MCF 10A (cell line): ENCODE data around the gene CFAP46. TPM values are rescaled to one million over a fixed set of nuclear protein-coding genes. Genes with fewer than 3 reads are reported as not detected.
"Not testable (repeated sequence)": the region's sequence is repeated elsewhere in the genome, so short reads cannot be mapped to it uniquely, and the experiment has no call there.

Experiments
- BruUV-seq: library from RNA; stranded (reverse); fragments of 400-500 nt; replicated peaks from 2 replicates; lab custom pipeline; 2021; lab: Mats Ljungman, UMichigan
- CTCF ChIA-PET: fragments of 300-600 bp; sonication (Branson Sonifier 250); formaldehyde crosslinking; extraction: SDS; loops from one replicate; lab custom pipeline; 2021; ENCODE audit warnings: antibody characterized with exemption, inconsistent platforms; lab: Yijun Ruan, JAX
- POLR2A ChIA-PET: fragments of 300-600, 350-650 bp; sonication (Branson Sonifier 250); formaldehyde crosslinking; extraction: SDS; loops from one replicate; lab custom pipeline; 2020; ENCODE audit warnings: antibody characterized with exemption, inconsistent platforms; lab: Yijun Ruan, JAX
- DNase-seq: peaks from one replicate; pipeline ENCODE4 v3.0.0-alpha.2; 2018; ENCODE audit not compliant: unreplicated experiment
- H3K27ac Mint-ChIP-seq: one replicate; pipeline ENCODE4 v1.8.0; 2022; ENCODE audit warnings: mild to moderate bottlenecking, low read depth, mixed read lengths; ENCODE audit not compliant: unreplicated experiment
- H3K27me3 Mint-ChIP-seq: one replicate; pipeline ENCODE4 v1.8.0; 2022; ENCODE audit warnings: mixed read lengths; ENCODE audit not compliant: insufficient read depth, unreplicated experiment
- H3K36me3 Mint-ChIP-seq: one replicate; pipeline ENCODE4 v1.8.0; 2022; ENCODE audit warnings: mild to moderate bottlenecking, moderate library complexity, mixed read lengths; ENCODE audit not compliant: insufficient read depth, unreplicated experiment
- H3K4me1 Mint-ChIP-seq: one replicate; pipeline ENCODE4 v1.8.0; 2022; ENCODE audit warnings: mixed read lengths; ENCODE audit not compliant: insufficient read depth, unreplicated experiment
- H3K4me3 Mint-ChIP-seq: one replicate; pipeline ENCODE4 v1.8.0; 2022; ENCODE audit warnings: mild to moderate bottlenecking, moderate library complexity, mixed read lengths; ENCODE audit not compliant: unreplicated experiment
- H3K9me3 Mint-ChIP-seq: one replicate; pipeline ENCODE4 v1.8.0; 2022; ENCODE audit warnings: mixed read lengths; ENCODE audit not compliant: unreplicated experiment
- CTCF ChIP-seq: fragments of 200-600 bp; IDR thresholded peaks from one replicate; pipeline ENCODE4 v1.8.0; 2022; ENCODE audit warnings: antibody characterized with exemption, mild to moderate bottlenecking; ENCODE audit not compliant: unreplicated experiment
- intact Hi-C: fragments of 100-400 bp; cut with micrococcal nuclease; formaldehyde crosslinking; loops from 2 replicates; pipeline ENCODE4 v1.14.1; 2022
- total RNA-seq: library from RNA; stranded (reverse); gene quantifications from 2 replicates; pipeline ENCODE4 v1.2.3, GENCODE V29; 2022

The CFAP46 gene
- total RNA-seq, 1 experiment from 2014 or later: 0.33 TPM

- Mint-ChIP-seq H3K4me1 (no peaks in the 10 kb centered on the region), H3K4me3 (no peak overlapping the region)
- intact Hi-C loops: no loop called here
Measured at GRCh38 chr10:132926070-132926469, 16.3 kb downstream of the CFAP46 start.

GRCh38 chr10:132925614-132926013 is 16.8 kb downstream of the CFAP46 start:
- TF ChIP-seq CTCF: no peak
- Mint-ChIP-seq H3K4me3 (no peak overlapping the region), H3K9me3 (no peaks in the 10 kb centered on the region), H3K27ac (no peak overlapping the region), H3K36me3 (no peaks in the 10 kb centered on the region), H3K4me1 (no peaks in the 10 kb centered on the region), H3K27me3 (no peaks in the 10 kb centered on the region)
- no peak for DNase-seq
- CTCF ChIA-PET: interaction anchor here (0.8 kb wide), 1 partner anchor 10 kb away, joined by 3 read pairs; no protein-coding TSS in a partner anchor
- POLR2A ChIA-PET: no interaction called here
- intact Hi-C loops: no loop called here
- BruUV-seq: no TSS peak

More at GRCh38 chr10:132926070-132926469, 16.3 kb downstream of the CFAP46 start:
- no peaks in the 10 kb centered on the region for H3K36me3 Mint-ChIP-seq
- no TSS peak for BruUV-seq
- no peaks in the 10 kb centered on the region for H3K27me3 Mint-ChIP-seq
- no peak overlapping the region for H3K27ac Mint-ChIP-seq
- CTCF ChIA-PET: interaction anchor here (0.8 kb wide), 1 partner anchor 11 kb away, joined by 3 read pairs; no protein-coding TSS in a partner anchor
- H3K9me3 Mint-ChIP-seq: no peaks in the 10 kb centered on the region
- POLR2A ChIA-PET: no interaction called here
- DNase-seq: no peak
- no peak for TF ChIP-seq CTCF

- POLR2A ChIA-PET: no interaction called here
- BruUV-seq: no TSS peak
- Mint-ChIP-seq H3K27me3 (no peaks in the 10 kb centered on the region), H3K27ac (no peak overlapping the region), H3K4me1 (no peaks in the 10 kb centered on the region), H3K36me3 (no peaks in the 10 kb centered on the region), H3K9me3 (no peaks in the 10 kb centered on the region), H3K4me3 (no peak overlapping the region)
- CTCF ChIA-PET: no interaction called here
- DNase-seq: no peak
- intact Hi-C loops: no loop called here
- TF ChIP-seq CTCF: no peak
Measured at GRCh38 chr10:132925071-132925561, 17.3 kb downstream of the CFAP46 start.

GRCh38 chr10:132924046-132924952 is 18.1 kb downstream of the CFAP46 start:
- Mint-ChIP-seq H3K36me3 (no peaks in the 10 kb centered on the region), H3K4me3 (no peak overlapping the region), H3K27me3 (no peaks in the 10 kb centered on the region), H3K27ac (no peak overlapping the region), H3K4me1 (no peaks in the 10 kb centered on the region), H3K9me3 (no peaks in the 10 kb centered on the region)
- DNase-seq: no peak
- BruUV-seq: no TSS peak
- ChIA-PET CTCF (no interaction called here), POLR2A (no interaction called here)
- no peak for TF ChIP-seq CTCF
- intact Hi-C loops: no loop called here

- H3K27ac Mint-ChIP-seq, H3K4me3 Mint-ChIP-seq, CTCF ChIA-PET, POLR2A ChIA-PET, H3K36me3 Mint-ChIP-seq, DNase-seq, H3K27me3 Mint-ChIP-seq, intact Hi-C loops, H3K9me3 Mint-ChIP-seq, BruUV-seq, H3K4me1 Mint-ChIP-seq: not testable (repeated sequence)
Measured at GRCh38 chr10:132923384-132923783, 19.0 kb downstream of the CFAP46 start.
